Stomach (tissue), 9 donors: ENCODE data around the gene JADE1. TPM values are rescaled to one million over a fixed set of nuclear protein-coding genes. Genes with fewer than 3 reads are reported as not detected.

ENCODE experiments used
- DNase-seq, 2 donors: peaks; one replicate each; pipeline versions ENCODE4 v3.0.0 to v3.0.0-alpha.2; 2013 to 2019
- H3K27ac ChIP-seq, 5 donors: fragments of 200-600 bp in 4 of 5; sonication (generic) in 4 of 5; one replicate each; pipeline ENCODE4 v1.5.1; 2013 to 2019; ENCODE audit warnings: mild to moderate bottlenecking in 1 of 5, moderate library complexity in 1 of 5
- H3K27me3 ChIP-seq, 3 donors: fragments of 200-600 bp; sonication (generic); one replicate each; pipeline ENCODE4 v1.5.1; 2017 to 2019; ENCODE audit warnings: mixed run types in 1 of 3
- H3K36me3 ChIP-seq, 4 donors: fragments of 200-600 bp; sonication (generic); 1 replicate in 3 of 4; 2 replicates in 1 of 4; pipeline ENCODE4 v1.5.1; 2016 to 2019
- H3K4me1 ChIP-seq, 4 donors: fragments of 200-600 bp; sonication (generic); one replicate each; pipeline ENCODE4 v1.5.1; 2016 to 2019
- H3K4me3 ChIP-seq, 4 donors: fragments of 200-600 bp; sonication (generic) in 3 of 4; one replicate each; pipeline ENCODE4 v1.5.1; 2016 to 2019; ENCODE audit warnings: mild to moderate bottlenecking in 1 of 4
- H3K9me3 ChIP-seq, 4 donors: fragments of 200-600 bp; sonication (generic); one replicate each; pipeline ENCODE4 v1.5.1; 2016 to 2019
- CTCF ChIP-seq, 7 experiments: fragments of 450-650 bp in 4 of 7; fragments of 200-600 bp in 3 of 7; sonication (generic) in 3 of 7; IDR thresholded peaks; one replicate each; pipeline ENCODE4 v1.5.1; 2016 to 2019; ENCODE audit warnings: antibody characterized with exemption in 7 of 7, control low read depth in 2 of 7, mild to moderate bottlenecking in 1 of 7
- EP300 ChIP-seq: sonication (generic); formaldehyde crosslinking; IDR thresholded peaks from one replicate; pipeline ENCODE4 v1.6.1; 2017; ENCODE audit warnings: antibody characterized with exemption
- POLR2A ChIP-seq, 4 donors: fragments of 450-650 bp; IDR thresholded peaks; one replicate each; pipeline ENCODE4 v1.6.1; 2016; ENCODE audit warnings: antibody characterized with exemption in 4 of 4, control low read depth in 2 of 4, mild to moderate bottlenecking in 1 of 4, moderate library complexity in 1 of 4
- POLR2AphosphoS5 ChIP-seq, 3 donors: sonication (generic); formaldehyde crosslinking; IDR thresholded peaks; one replicate each; pipeline ENCODE4 v1.6.1; 2016; ENCODE audit warnings: antibody characterized with exemption in 3 of 3
- WGBS, 5 donors: extraction: QIAGEN DNeasy Blood & Tissue Kit in 3 of 5; methylation state at CpG; one replicate each; pipeline versions ENCODE4 v1.1.5 to v1.1.7; 2013 to 2018; 5-methylcytosine and 5-hydroxymethylcytosine counted together
- intact Hi-C: fragments of 100-400 bp; cut with DNase I; formaldehyde crosslinking; loops from one replicate; pipeline ENCODE4 v1.15.1; 2023; ENCODE audit warnings: low total_unique reads
- polyA plus RNA-seq, 3 donors: library from polyadenylated mRNA; stranded (reverse); fragments of 200-250 nt; gene quantifications; one replicate each; pipeline ENCODE4 v1.2.3, GENCODE V29; 2013
- total RNA-seq, 5 donors: library from RNA; depleted of rRNA; stranded (reverse); fragments of >200 nt; gene quantifications; one replicate each; pipeline versions ENCODE4 v1.1.0 to v1.2.3, GENCODE V29; 2014 to 2016
- donor health status: healthy with polysubstance abuse.
- donor health status: Bipolar disorder and iron deficiency.
- donor health status: healthy.

JADE1 gene
- total and polyA plus RNA-seq, 8 donors = 11.2 to 57.2 (median 22.0) TPM

- TF ChIP-seq CTCF (IDR thresholded peaks at IDR 0.05) (no peak), POLR2AphosphoS5 (IDR thresholded peaks at IDR 0.05) (peak; percentile 49 to 92 (median 89)), POLR2A (IDR thresholded peaks at IDR 0.05) (no peak), EP300 (no peak)
- peaks cover 14 to 52% (median 34%) of the 10 kb centered on the region in 4 donors for H3K4me1 ChIP-seq
- H3K9me3 ChIP-seq = no peaks in the 10 kb centered on the region
- WGBS, 5 donors = 0 to 1% (median 1%) methylated on average over 51 to 122 of the region's 123 CpGs
- DNase-seq = peak; percentile 89 to 95
- peak overlapping the region; percentile 91 to 97 (median 97) for H3K27ac ChIP-seq
- no peaks in the 10 kb centered on the region for H3K36me3 ChIP-seq
- no peaks in the 10 kb centered on the region for H3K27me3 ChIP-seq
- intact Hi-C loops = no loop called here
- H3K4me3 ChIP-seq = peak overlapping the region; percentile 69 to 93 (median 71)
Observed at GRCh38 chr4:128811571-128812441, 2.3 kb downstream of the JADE1 start.

GRCh38 chr4:128812442-128813235, 3.1 kb downstream of the JADE1 start:
- Histone ChIP-seq H3K27ac (peak overlapping the region; percentile 91 to 97 (median 97)), H3K36me3 (no peaks in the 10 kb centered on the region), H3K9me3 (no peaks in the 10 kb centered on the region), H3K27me3 (no peaks in the 10 kb centered on the region), H3K4me3 (peak overlapping the region; percentile 69 to 93 (median 71)), H3K4me1 (peaks cover 14 to 59% (median 37%) of the 10 kb centered on the region in 4 donors)
- intact Hi-C loops = no loop called here
- WGBS, 5 donors = 0 to 1% (median 0%) methylated on average over 25 to 33 of the region's 33 CpGs
- TF ChIP-seq POLR2AphosphoS5 (IDR thresholded peaks at IDR 0.05) = no peak
- TF ChIP-seq CTCF (IDR thresholded peaks at IDR 0.05) = no peak
- no peak for TF ChIP-seq EP300
- no peak for TF ChIP-seq POLR2A (IDR thresholded peaks at IDR 0.05)
- peak; percentile 35 to 86 for DNase-seq

GRCh38 chr4:128813965-128814364, 4.5 kb downstream of the JADE1 start:
- peaks cover 14 to 64% (median 39%) of the 10 kb centered on the region in 4 donors for H3K4me1 ChIP-seq

GRCh38 chr4:128818442-128818841, 8.9 kb downstream of the JADE1 start:
- 95 to 98% (median 96%) methylated on average over 4 of the region's 4 CpGs for WGBS, 5 donors
- TF ChIP-seq POLR2AphosphoS5 (IDR thresholded peaks at IDR 0.05) = no peak
- no peak for TF ChIP-seq POLR2A (IDR thresholded peaks at IDR 0.05)
- TF ChIP-seq CTCF (IDR thresholded peaks at IDR 0.05) = no peak
- TF ChIP-seq EP300 = no peak
- Histone ChIP-seq H3K27me3 (no peaks in the 10 kb centered on the region), H3K4me3 (no peak overlapping the region), H3K4me1 (peaks cover 12 to 93% (median 61%) of the 10 kb centered on the region in 4 donors), H3K27ac (no peak overlapping the region), H3K36me3 (no peaks in the 10 kb centered on the region), H3K9me3 (no peaks in the 10 kb centered on the region)
- no peak for DNase-seq
- intact Hi-C loops = no loop called here

More at GRCh38 chr4:128813965-128814364, 4.5 kb downstream of the JADE1 start:
- intact Hi-C loops = no loop called here
- 90 to 99% (median 97%) methylated on average over 5 of the region's 5 CpGs for WGBS, 5 donors
- TF ChIP-seq POLR2AphosphoS5 (IDR thresholded peaks at IDR 0.05) (no peak), POLR2A (IDR thresholded peaks at IDR 0.05) (no peak), EP300 (no peak)
- no peak overlapping the region for H3K4me3 ChIP-seq
- H3K36me3 ChIP-seq = no peaks in the 10 kb centered on the region
- H3K9me3 ChIP-seq = no peaks in the 10 kb centered on the region
- H3K27me3 ChIP-seq = no peaks in the 10 kb centered on the region
- no peak for DNase-seq
- peak overlapping the region in 1 of 5 donors; percentile 17 for H3K27ac ChIP-seq
